HepG2 (cell line): ENCODE measurements around the gene NEURL1B. TPM values are rescaled to one million over a fixed set of nuclear protein-coding genes. Genes with fewer than 3 reads are reported as not detected.

Experiments used
- ATAC-seq: fragments of 200-7000 bp; cut with Tn5 transposase; 3 replicates; pipeline ENCODE4 v1.9.1; 2020; ENCODE audit warnings: mild to moderate bottlenecking, moderate library complexity
- BruUV-seq: library from RNA; stranded (reverse); fragments of 400-500 nt; replicated peaks from 2 replicates; lab custom pipeline; 2021; lab: Mats Ljungman, UMichigan
- CTCF ChIA-PET: fragments of 300-600 bp; formaldehyde crosslinking; extraction: SDS; loops from one replicate; lab custom pipeline; 2021; ENCODE audit warnings: low total read pairs, inconsistent platforms, low intra/inter-chr PET ratio; lab: Yijun Ruan, JAX
- POLR2A ChIA-PET: fragments of 350-600 bp; sonication (Branson Sonifier 250); formaldehyde crosslinking; loops from one replicate; lab custom pipeline; 2020; ENCODE audit warnings: antibody characterized with exemption, inconsistent platforms; lab: Yijun Ruan, JAX
- DNase-seq: peaks from one replicate; pipeline ENCODE4 v3.0.0-alpha.2; 2015; ENCODE audit warnings: low spot score
- FAIRE-seq: peaks from 3 replicates; lab custom pipeline; 2011; peaks lifted over from hg19 to GRCh38; lab: Jason Lieb, UNC
- H2AFZ ChIP-seq: one replicate; pipeline ENCODE4 v1.6.1; 2011; ENCODE audit warnings: low read length, inconsistent platforms
- H3K27ac ChIP-seq: fragments of 300-600 bp; 3 replicates; pipeline ENCODE4 v1.8.0; 2011; ENCODE audit warnings: mixed run types, mild to moderate bottlenecking, mixed read lengths, low read length, inconsistent platforms; ENCODE audit not compliant: insufficient read depth; ENCODE audit errors: extremely low read length
- H3K27me3 ChIP-seq, 2 experiments: fragments of 200-600 bp in 1 of 2; 2 replicates in 1 of 2; 3 replicates in 1 of 2; pipeline versions ENCODE4 v1.6.0 to v1.8.0; 2011; ENCODE audit warnings: low read length in 2 of 2, mild to moderate bottlenecking in 2 of 2, moderate library complexity in 2 of 2, inconsistent platforms in 1 of 2; ENCODE audit not compliant: insufficient read depth in 2 of 2, control insufficient read depth in 1 of 2
- H3K36me3 ChIP-seq, 2 experiments: fragments of 200-600 bp in 1 of 2; replicated peaks in 1 of 2; 2 replicates in 1 of 2; 3 replicates in 1 of 2; pipeline versions ENCODE4 v1.5.1 to v1.8.0; 2011; ENCODE audit warnings: low read length in 2 of 2, inconsistent platforms in 1 of 2; ENCODE audit not compliant: insufficient read depth in 2 of 2, control insufficient read depth in 1 of 2
- H3K4me1 ChIP-seq: 2 replicates; pipeline ENCODE4 v1.5.1; 2012; ENCODE audit warnings: low read length, inconsistent platforms; ENCODE audit not compliant: insufficient read depth
- H3K4me2 ChIP-seq: 2 replicates; pipeline ENCODE4 v1.6.0; 2011; ENCODE audit warnings: low read depth, low read length, inconsistent platforms
- H3K4me3 ChIP-seq, 3 experiments: fragments of 200-600 bp in 1 of 3; sonication (generic), shearing (Covaris generic) in 1 of 3; replicated peaks in 1 of 3; 2 replicates each; pipeline ENCODE4 v1.5.1; 2011 to 2016; ENCODE audit warnings: low read length in 3 of 3, inconsistent platforms in 2 of 3, low read depth in 2 of 3, mild to moderate bottlenecking in 2 of 3, control low read depth in 1 of 3, mixed read lengths in 1 of 3; ENCODE audit not compliant: insufficient read depth in 1 of 3
- H3K79me2 ChIP-seq: one replicate; pipeline ENCODE4 v1.6.1; 2011; ENCODE audit warnings: low read length, inconsistent platforms; ENCODE audit not compliant: insufficient read depth
- H3K9ac ChIP-seq: 2 replicates; pipeline ENCODE4 v1.6.0; 2011; ENCODE audit warnings: mild to moderate bottlenecking, low read depth, low read length, inconsistent platforms; ENCODE audit not compliant: insufficient read depth
- H3K9me3 ChIP-seq: 2 replicates; pipeline ENCODE4 v1.5.1; 2012; ENCODE audit warnings: mild to moderate bottlenecking, low read length
- H4K20me1 ChIP-seq: 2 replicates; pipeline ENCODE4 v1.6.0; 2011; ENCODE audit warnings: inconsistent platforms, mild to moderate bottlenecking, low read length, moderate library complexity; ENCODE audit not compliant: insufficient read depth
- DNMT3B ChIP-seq: conservative IDR thresholded peaks from 2 replicates; pipeline ENCODE4 v1.6.1; 2016; ENCODE audit warnings: missing biosample characterization, control low read depth
- NR2F6 ChIP-seq, 2 experiments: IDR thresholded peaks; 2 replicates each; pipeline ENCODE4 v1.6.1; 2016; ENCODE audit warnings: antibody characterized with exemption in 1 of 2, mild to moderate bottlenecking in 1 of 2
- POLR2G ChIP-seq: fragments of 200-400 bp; formaldehyde crosslinking; IDR thresholded peaks from 2 replicates; pipeline ENCODE4 v1.6.1; 2018; ENCODE audit warnings: mild to moderate bottlenecking, low read depth, low read length, moderate library complexity
- TBX3 ChIP-seq: fragments of 450-650 bp; IDR thresholded peaks from 2 replicates; pipeline ENCODE4 v1.6.1; 2017; ENCODE audit warnings: antibody characterized with exemption, mild to moderate bottlenecking, inconsistent platforms, borderline replicate concordance
- TGIF2 ChIP-seq: IDR thresholded peaks from 2 replicates; pipeline ENCODE4 v1.6.1; 2016; ENCODE audit warnings: control low read depth, missing compliant biosample characterization
- TP53 ChIP-seq: sonication (generic); formaldehyde crosslinking; conservative IDR thresholded peaks from 2 replicates; pipeline ENCODE4 v1.4.0; 2020; ENCODE audit warnings: missing genetic modification reagents
- XRCC5 ChIP-seq: fragments of 200-400 bp; formaldehyde crosslinking; optimal IDR thresholded peaks from 2 replicates; pipeline ENCODE3; 2017; ENCODE audit warnings: mild to moderate bottlenecking, low read length
- ZNF326 ChIP-seq: sonication (generic); formaldehyde crosslinking; IDR thresholded peaks from 2 replicates; pipeline ENCODE4 v1.4.0; 2020; ENCODE audit warnings: missing genetic modification reagents, borderline replicate concordance
- ZNF335 ChIP-seq: sonication (generic); formaldehyde crosslinking; IDR thresholded peaks from 2 replicates; pipeline ENCODE4 v1.4.0; 2020; ENCODE audit warnings: missing genetic modification reagents
- WGBS: methylation state at CpG from one replicate; pipeline ENCODE4 v1.1.6; 2017; ENCODE audit warnings: low lambda C conversion rate; 5-methylcytosine and 5-hydroxymethylcytosine counted together
- in situ Hi-C: cut with HindIII; loops from 2 replicates; pipeline ENCODE4 v1.10.0; 2017; ENCODE audit warnings: low pct_unique_long_range_greater_than_20kb; ENCODE audit not compliant: extremely low pct_ligation_motif_present
- intact Hi-C: fragments of 100-400 bp; cut with micrococcal nuclease; formaldehyde crosslinking; loops from one replicate; pipeline ENCODE4 v1.10.0; 2022; ENCODE audit not compliant: unreplicated experiment
- polyA plus RNA-seq, 8 experiments: library from polyadenylated mRNA; depleted of rRNA in 3 of 8; stranded (reverse) in 7 of 8; unstranded in 1 of 8; fragments of >200 nt; fragmentation: Illumina TruSeq in 4 of 8; extraction: Trizol in 4 of 8; gene quantifications; 2 replicates each; pipeline versions ENCODE4 v1.2.1 to v1.2.3, GENCODE V29; 2011 to 2016; ENCODE audit warnings: low read depth in 4 of 8, missing spikeins in 1 of 8, mixed read lengths in 1 of 8; ENCODE audit not compliant: insufficient read depth in 1 of 8
- total RNA-seq, 5 experiments: library from RNA; depleted of rRNA; stranded (reverse); fragments of >200 nt; fragmentation: Illumina TruSeq; extraction: Trizol; gene quantifications; 2 replicates each; pipeline ENCODE4 v1.2.3, GENCODE V29; 2016; ENCODE audit warnings: low read depth in 1 of 5
- TF ChIP-seq, protein P1 (sequence below): sonication (generic); formaldehyde crosslinking; IDR thresholded peaks from 2 replicates; pipeline ENCODE4 v1.5.1; 2020; ENCODE audit warnings: mild to moderate bottlenecking, missing genetic modification reagents, borderline replicate concordance
- TF ChIP-seq, protein P2 (sequence below), 2 experiments: sonication (generic) in 1 of 2; formaldehyde crosslinking in 1 of 2; IDR thresholded peaks; 2 replicates each; pipeline versions ENCODE4 v1.4.0 to v1.6.1; 2018 to 2020; ENCODE audit warnings: missing genetic modification reagents in 2 of 2, borderline replicate concordance in 1 of 2, low read depth in 1 of 2, mild to moderate bottlenecking in 1 of 2, missing biosample characterization in 1 of 2

The NEURL1B gene
- total and polyA plus RNA-seq, 2 of the 13 experiments (the other 11 are each of a cell fraction or from before 2014, with no cell fraction given): 0.09 to 0.13 TPM

DNA sequence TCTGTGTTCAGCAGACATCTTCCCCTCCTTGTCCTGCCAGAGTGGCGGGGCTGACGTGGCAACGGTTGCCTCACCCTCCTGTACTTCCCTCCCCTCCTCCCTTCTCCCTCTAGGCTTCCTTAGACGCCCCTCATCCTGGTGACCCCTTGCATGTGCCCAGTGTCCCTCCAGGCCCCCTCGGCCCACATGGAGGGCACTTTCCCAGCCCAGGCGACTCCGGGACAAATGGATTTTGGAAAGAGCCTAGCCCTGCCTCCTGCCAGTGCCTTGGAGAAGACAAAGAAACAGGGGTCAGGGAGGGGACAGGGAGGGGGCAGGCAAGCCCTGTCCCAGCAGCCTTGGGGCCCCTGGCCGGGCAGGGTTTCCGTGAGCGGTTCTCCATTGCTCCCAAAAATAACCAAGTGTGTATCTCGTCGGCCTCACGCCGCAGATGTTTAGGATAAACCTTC is 38.3 kb upstream of the NEURL1B start:
- H3K9me3 ChIP-seq: no peaks in the 10 kb centered on the region
- H3K36me3 ChIP-seq: no peaks in the 10 kb centered on the region
- 43% methylated on average over 9 of the region's 14 CpGs for WGBS
- DNase-seq (no peak), ATAC-seq (no peak), FAIRE-seq (no peak)
- in situ Hi-C loops: no loop called here
- H3K27me3 ChIP-seq: peaks cover 2 to 15% of the 10 kb centered on the region in 2 experiments; a peak in 3 of 5 replicates
- no peak overlapping the region for H3K9ac ChIP-seq
- no peak overlapping the region for H3K27ac ChIP-seq
- TF ChIP-seq XRCC5: no peak
- TF ChIP-seq POLR2G: no peak
- no peak for TF ChIP-seq TBX3
- no peak overlapping the region for H3K4me3 ChIP-seq
- no peaks in the 10 kb centered on the region for H4K20me1 ChIP-seq
- H3K4me1 ChIP-seq: no peaks in the 10 kb centered on the region
- H2AFZ ChIP-seq: no peak overlapping the region
- no peaks in the 10 kb centered on the region for H3K79me2 ChIP-seq
- no peak overlapping the region for H3K4me2 ChIP-seq
- no TSS peak for BruUV-seq
- ChIA-PET CTCF (no interaction called here), POLR2A (no interaction called here)
- intact Hi-C loops: no loop called here

DNA sequence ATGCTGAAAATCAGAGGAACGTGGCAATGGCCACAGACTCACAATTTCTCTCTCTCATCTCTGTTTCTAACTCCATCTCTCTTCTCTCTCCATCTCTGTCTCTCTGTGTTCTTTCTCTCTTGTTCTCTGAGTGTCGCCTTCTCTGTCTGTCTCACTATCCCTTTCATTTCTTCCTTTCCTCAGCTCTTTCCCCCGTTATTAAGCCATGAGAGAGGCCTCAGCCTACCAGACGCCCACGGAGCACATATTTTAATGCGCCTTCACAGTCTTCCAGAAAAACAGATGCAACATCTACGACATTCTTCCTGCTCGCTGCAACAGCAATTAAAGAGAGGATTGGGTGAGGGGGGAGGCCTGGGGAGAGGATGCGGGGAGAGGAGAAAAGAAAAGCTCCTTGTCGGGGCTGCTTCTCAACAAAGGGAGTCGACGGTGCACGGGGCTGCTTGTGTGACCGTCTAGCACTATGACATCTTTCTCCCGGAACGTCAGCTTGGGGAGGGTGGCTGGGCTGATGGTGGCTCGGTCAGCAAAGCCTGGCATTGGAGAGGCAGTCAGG is 37.7 kb upstream of the NEURL1B start:
- ATAC-seq (no peak), FAIRE-seq (no peak), DNase-seq (no peak)
- POLR2A ChIA-PET: no interaction called here
- no peak overlapping the region for H3K9ac ChIP-seq
- H3K9me3 ChIP-seq: no peaks in the 10 kb centered on the region
- CTCF ChIA-PET: no interaction called here
- no peaks in the 10 kb centered on the region for H3K4me1 ChIP-seq
- no peaks in the 10 kb centered on the region for H4K20me1 ChIP-seq
- H3K36me3 ChIP-seq: no peaks in the 10 kb centered on the region
- in situ Hi-C loops (no loop called here), intact Hi-C loops (no loop called here)
- H3K79me2 ChIP-seq: no peaks in the 10 kb centered on the region
- no peak overlapping the region for H3K4me3 ChIP-seq
- H3K27me3 ChIP-seq: peaks cover under 1 to 15% of the 10 kb centered on the region in 2 experiments; a peak in 4 of 5 replicates
- no peak overlapping the region for H3K27ac ChIP-seq
- H2AFZ ChIP-seq: no peak overlapping the region
- no TSS peak for BruUV-seq
- 42% methylated on average over 17 of the region's 17 CpGs for WGBS
- H3K4me2 ChIP-seq: no peak overlapping the region
- TF ChIP-seq TGIF2 (CRISPR knock-in tag) (no peak), DNMT3B (CRISPR knock-in tag) (no peak), TP53 (CRISPR knock-in tag) (no peak), ZNF326 (CRISPR knock-in tag) (no peak), NR2F6 (IDR thresholded peaks at IDR 0.05) (no peak), NR2F6 (CRISPR knock-in tag; IDR thresholded peaks at IDR 0.05) (no peak), ZNF335 (no peak)
- TF ChIP-seq, protein P1, sequence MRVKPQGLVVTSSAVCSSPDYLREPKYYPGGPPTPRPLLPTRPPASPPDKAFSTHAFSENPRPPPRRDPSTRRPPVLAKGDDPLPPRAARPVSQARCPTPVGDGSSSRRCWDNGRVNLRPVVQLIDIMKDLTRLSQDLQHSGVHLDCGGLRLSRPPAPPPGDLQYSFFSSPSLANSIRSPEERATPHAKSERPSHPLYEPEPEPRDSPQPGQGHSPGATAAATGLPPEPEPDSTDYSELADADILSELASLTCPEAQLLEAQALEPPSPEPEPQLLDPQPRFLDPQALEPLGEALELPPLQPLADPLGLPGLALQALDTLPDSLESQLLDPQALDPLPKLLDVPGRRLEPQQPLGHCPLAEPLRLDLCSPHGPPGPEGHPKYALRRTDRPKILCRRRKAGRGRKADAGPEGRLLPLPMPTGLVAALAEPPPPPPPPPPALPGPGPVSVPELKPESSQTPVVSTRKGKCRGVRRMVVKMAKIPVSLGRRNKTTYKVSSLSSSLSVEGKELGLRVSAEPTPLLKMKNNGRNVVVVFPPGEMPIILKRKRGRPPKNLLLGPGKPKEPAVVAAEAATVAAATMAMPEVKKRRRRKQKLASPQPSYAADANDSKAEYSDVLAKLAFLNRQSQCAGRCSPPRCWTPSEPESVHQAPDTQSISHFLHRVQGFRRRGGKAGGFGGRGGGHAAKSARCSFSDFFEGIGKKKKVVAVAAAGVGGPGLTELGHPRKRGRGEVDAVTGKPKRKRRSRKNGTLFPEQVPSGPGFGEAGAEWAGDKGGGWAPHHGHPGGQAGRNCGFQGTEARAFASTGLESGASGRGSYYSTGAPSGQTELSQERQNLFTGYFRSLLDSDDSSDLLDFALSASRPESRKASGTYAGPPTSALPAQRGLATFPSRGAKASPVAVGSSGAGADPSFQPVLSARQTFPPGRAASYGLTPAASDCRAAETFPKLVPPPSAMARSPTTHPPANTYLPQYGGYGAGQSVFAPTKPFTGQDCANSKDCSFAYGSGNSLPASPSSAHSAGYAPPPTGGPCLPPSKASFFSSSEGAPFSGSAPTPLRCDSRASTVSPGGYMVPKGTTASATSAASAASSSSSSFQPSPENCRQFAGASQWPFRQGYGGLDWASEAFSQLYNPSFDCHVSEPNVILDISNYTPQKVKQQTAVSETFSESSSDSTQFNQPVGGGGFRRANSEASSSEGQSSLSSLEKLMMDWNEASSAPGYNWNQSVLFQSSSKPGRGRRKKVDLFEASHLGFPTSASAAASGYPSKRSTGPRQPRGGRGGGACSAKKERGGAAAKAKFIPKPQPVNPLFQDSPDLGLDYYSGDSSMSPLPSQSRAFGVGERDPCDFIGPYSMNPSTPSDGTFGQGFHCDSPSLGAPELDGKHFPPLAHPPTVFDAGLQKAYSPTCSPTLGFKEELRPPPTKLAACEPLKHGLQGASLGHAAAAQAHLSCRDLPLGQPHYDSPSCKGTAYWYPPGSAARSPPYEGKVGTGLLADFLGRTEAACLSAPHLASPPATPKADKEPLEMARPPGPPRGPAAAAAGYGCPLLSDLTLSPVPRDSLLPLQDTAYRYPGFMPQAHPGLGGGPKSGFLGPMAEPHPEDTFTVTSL: no peak
- TF ChIP-seq, protein P2, sequence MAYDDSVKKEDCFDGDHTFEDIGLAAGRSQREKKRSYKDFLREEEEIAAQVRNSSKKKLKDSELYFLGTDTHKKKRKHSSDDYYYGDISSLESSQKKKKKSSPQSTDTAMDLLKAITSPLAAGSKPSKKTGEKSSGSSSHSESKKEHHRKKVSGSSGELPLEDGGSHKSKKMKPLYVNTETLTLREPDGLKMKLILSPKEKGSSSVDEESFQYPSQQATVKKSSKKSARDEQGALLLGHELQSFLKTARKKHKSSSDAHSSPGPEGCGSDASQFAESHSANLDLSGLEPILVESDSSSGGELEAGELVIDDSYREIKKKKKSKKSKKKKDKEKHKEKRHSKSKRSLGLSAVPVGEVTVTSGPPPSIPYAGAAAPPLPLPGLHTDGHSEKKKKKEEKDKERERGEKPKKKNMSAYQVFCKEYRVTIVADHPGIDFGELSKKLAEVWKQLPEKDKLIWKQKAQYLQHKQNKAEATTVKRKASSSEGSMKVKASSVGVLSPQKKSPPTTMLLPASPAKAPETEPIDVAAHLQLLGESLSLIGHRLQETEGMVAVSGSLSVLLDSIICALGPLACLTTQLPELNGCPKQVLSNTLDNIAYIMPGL (CRISPR knock-in tag; IDR thresholded peaks at IDR 0.05; ENCODE audit: borderline replicate concordance in 1 of 2, low read depth in 1 of 2): no peak
